CD4-positive, alpha-beta T cell treated with Interleukin-4 for 4 hours (primary cell): ENCODE results near the gene KLHDC7B.
A peak's percentile ranks its signal among the peaks of the same experiment; 100 is the strongest.

ENCODE experiments used
- DNase-seq: peaks from one replicate; pipeline ENCODE4 v3.0.0-alpha.2; 2020

Gene KLHDC7B

DNA sequence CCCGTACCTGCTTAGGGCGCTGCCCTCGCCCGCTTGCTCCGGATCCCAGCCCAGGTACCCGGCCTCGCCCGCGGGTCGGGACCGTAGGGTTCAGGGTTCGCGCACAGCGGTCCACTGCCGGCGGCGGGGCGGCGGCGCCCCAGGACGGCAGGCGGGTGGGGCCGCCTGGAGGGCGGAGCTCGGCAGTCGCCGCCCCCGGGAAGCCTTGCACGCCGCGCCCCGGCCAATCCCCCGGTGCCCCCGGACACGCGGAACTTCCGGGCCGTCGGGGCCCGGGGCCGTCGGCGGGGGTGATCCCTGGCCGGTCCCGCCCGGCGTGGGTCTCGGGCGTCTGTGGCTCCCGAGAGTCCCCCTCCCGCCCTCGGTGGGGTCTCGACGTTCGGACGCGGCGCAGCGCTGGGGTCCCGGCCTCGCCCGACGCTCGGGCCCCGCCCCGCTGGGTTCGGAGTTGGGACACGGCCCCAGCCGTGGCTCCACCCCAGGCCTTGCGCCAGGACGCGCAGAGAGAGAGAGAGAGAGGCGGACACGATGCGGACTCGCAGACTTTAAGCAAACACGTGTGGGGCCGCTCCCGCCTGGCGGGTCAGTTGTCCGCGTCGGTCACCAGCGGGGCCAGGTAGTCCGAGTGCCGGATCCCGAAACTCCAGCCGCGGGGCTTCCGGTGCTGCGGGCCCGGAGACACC lies 15.7 kb upstream of the KLHDC7B start, which contains the start of gene TYMP:
Gene TYMP, minus strand, starts transcription at position 116 of the 683 bp plus-strand sequence. CDS start 303 bp downstream, outside the sequence.
- DNase-seq, result peak; percentile 64

DNA sequence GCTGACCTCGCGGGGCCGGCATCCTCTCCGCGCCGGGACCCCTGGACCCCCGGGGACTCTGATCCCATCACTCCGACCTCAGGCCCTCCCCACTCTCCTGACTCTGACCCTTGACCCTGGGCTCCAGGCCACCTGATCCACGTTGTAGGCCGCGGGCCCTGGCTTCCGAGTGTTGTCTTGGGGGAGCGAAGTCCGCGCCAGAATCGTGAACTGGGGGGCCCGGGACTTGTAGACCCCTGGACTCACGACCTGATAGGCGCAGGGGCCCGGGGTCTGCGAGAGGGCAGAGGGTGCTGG lies 15.2 kb upstream of the KLHDC7B start:
- no peak for DNase-seq

DNA sequence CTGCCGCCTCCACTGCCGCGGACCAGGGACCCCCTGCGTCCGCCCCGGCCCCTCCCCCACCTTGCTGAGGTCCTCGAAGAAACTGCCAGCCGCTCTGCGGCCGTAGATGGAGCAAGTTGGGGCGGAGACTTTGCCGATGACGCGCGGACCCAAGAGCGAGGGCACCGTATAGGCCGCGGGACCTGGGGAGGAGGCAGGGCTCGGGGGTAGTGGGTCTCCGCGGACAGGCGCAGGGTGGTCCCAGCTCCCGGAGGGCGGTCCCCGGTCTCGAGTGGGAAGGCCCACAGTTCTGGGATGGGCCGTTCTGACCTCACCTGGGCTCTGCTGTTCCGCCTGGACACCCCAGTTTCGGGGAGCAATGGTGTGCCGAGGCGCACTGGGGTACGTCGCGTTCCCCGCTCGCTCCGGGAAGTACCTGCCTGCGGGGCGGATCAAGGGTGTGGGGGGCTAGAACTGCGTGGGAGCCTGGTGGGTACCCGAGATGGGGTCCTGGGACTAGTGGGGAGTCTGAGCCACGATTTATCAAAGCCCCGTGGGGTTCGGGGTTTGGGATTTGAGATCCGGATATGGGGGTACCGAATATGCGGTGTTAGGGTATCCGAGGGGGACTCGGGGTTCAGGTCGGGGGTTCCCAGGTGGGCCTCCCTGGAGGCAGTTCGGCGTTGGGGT lies 14.7 kb upstream of the KLHDC7B start:
- peak; percentile 81 for DNase-seq

DNA sequence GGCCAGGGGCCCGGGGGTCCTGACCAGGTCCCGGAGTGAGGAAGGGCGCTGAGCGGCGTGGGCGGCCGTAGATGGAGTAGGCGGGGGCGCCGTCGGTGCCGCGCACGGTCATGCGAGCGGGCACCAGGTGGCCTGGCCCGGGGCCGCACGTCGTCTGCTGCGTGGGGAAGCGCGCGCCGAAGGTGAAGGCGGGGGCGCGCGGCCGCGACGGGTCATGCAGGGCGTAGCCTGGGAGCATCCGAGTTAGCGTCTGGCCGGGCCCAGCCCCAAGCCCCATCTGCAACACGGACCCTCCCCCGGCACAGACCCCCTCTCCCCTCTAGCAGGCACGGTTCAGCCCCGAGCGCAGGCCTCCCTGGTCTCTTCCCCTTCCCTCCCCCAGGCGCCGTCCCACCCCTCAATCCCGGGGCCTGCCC lies 14.1 kb upstream of the KLHDC7B start:
- DNase-seq, result peak; percentile 59

DNA sequence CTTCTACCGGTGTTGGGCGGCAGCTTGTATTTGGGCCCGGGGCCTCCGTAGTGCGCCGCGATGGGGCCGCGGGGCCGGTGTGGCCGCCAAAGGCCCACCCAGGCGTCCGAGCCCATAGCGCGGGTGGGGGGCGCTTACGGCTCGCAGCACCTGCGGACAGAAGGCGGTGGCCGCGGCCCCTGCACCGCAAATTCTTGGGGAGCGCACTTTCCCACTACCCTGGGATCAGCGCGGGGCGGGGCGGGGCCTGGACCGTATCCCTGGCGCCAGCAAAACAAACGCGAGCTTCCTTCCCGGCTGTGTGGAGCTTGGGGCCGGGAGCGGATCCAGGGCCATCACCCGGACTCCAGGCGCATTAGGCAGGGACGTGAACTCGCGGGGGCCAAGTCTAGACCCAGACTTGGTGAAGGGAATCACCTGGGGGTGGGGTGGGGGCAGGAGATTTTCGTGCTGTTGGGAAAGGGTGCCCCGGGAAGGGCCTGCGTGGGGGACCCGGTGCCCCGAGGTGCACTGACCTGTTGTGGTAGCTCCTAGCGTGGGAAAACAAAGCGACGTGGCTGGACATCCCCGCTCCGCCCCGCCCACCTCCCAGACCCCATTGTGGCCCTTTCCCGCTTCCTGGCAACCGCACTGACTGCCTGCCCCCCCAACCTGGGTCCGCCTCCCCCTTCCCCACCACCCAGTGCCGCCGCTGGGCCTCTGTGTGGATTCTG lies 13.6 kb upstream of the KLHDC7B start:
- no peak for DNase-seq

DNA sequence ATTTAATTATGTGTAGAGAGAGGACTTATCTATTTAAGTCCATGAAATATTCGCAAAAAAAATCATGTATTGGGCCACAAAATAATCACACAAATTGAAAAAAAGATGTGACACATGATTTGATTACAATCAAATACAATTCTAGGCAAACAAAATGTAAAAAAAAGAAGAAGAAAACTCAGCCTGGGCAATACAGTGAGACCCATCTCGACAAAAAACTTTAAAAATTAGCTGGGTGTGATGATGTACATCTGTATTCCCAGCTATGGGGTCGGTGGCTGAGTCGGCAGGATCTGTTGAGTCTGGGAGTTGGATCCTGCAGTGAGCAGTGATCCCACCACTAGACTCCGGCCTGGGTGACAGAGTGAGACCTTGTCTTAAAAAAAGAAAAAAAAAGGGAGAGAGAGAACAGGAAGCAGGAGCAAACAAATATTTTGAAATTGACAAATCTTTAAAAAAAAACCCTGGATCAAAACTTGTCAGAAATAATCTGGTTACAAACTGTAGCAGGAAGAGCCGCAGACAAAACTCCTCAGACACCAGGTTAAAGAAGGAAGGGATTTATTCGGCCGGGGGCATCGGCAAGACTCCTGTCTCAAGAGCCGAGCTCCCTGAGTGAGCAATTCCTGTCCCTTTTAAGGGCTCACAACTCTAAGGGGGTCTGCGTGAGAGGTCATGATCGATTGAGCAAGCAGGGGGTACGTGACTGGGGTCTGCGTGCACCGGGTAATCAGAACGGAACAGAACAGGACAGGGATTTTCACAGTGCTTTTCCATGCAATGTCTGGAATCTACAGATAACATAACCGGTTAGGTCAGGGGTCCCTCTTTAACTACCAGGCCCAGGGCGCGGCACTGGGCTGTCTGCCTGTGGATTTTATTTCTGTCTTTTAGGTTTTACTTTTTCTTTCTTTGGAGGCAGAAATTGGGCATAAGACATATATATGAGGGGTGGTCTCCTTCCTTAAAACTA lies 12.6 kb upstream of the KLHDC7B start:
- no peak for DNase-seq

DNA sequence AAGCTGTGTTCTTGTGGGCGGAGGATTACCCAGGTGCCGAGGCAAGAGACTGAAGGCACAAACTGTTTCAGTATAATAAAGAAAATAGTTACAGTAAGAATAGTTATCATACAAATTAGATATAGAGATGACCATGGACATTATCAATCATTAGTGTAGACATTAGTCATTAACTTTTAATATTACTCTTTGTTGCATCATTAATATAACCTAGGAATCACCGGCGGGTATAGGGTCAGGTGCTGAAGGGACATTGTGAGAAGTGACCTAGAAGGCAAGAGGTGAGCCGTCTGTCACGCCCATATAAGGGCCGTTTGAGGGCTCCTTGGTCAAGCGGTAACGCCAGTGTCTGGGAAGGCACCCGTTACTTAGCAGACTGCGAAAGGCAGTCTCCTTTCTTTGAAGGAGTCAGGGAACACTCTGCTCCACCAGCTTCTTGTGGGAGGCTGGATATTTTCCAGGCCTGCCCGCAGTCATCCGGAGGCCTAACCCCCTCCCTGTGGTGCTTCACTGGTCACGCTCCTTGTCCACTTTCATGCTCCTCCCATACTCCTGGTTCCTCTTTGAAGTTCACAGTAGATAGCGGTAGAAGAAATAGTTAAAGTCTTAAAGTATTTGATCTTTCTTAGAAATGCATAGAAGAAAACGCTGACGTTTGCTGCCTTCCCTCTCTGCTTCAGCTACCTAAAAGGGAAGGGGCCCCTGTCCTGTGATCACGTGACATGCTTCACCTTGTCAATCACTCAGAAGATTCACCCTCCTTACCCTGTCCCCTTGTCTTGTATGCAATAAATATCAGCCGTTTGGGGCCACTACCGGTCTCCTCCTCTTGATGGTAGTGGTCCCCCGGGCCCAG lies 11.6 kb upstream of the KLHDC7B start:
- DNase-seq, result peak; percentile 39

DNA sequence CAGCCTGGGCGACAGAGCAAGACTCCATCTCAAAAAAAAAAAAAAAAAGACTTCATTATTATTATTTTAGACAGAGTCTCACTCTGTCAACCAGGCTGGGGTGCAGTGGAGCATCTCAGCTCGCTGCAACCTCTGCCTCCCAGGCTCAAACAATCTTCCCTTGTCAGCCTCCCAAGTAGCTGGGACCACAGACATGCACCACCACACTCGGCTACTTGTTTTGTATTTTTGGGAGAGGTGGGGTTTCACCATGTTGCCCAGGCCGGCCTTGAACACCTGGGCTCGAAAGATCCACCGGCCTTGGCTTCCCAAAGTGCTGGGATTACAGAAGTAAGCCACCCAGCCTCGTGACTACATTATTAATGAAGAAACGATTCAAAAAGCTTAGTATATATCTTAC lies 10.6 kb upstream of the KLHDC7B start:
- DNase-seq, result no peak

DNA sequence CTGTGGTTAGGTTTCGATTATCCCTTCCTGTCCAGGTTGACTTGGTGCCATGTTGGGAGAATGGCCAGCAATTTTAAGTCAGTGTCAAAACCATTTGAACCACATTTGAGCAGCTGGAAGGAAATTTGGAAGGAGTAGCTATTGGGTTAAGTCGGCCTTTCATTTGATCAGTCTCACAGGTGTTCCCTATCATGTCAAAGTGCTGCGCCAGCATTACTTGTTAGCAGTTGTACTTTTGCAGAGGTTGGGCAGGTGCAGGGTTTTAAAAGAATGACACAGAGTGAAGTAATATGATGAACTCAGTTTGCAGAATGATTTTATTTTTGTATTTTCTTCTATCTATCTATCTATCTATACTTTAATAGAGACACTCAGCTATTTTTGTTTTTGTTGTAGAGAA lies 9.5 kb upstream of the KLHDC7B start:
- no peak for DNase-seq

DNA sequence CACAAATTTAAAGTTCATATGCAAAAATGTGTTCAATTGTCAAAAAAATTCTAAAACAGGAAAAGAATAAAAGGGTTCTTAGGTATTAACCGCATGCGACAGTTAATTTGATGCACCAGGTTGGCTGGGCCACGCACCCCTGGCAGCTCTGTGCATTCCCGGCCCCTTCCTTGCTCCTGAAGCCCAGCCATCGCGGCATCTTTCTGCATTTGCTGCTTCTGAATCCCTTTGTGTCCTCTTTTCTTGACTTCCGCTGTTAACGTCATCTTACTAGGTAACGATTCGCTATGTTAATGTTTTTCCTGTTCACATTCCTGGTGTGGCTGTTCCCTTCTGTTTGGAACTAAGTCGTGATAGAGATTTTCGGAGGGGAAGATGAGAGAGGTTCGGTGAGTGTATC lies 7.9 kb upstream of the KLHDC7B start:
- DNase-seq, result no peak

DNA sequence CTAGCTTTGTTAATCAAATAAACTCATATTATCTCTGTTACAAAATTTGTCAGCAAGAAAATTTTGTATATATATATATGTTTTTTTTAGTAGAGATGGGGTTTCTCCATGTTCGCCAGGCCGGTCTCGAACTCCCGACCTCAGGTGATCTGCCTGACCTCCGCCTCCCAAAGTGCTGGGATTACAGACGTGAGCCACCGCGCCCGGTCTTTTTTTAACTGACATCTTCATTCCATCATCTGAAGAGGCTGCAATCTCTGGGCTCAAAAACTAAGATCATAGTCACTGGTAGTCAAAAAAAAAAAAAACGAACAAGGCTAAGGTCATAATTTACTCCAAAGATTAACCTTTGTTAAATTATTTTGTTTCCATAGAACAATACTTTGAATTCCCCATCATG lies 5.3 kb upstream of the KLHDC7B start:
- no peak for DNase-seq

DNA sequence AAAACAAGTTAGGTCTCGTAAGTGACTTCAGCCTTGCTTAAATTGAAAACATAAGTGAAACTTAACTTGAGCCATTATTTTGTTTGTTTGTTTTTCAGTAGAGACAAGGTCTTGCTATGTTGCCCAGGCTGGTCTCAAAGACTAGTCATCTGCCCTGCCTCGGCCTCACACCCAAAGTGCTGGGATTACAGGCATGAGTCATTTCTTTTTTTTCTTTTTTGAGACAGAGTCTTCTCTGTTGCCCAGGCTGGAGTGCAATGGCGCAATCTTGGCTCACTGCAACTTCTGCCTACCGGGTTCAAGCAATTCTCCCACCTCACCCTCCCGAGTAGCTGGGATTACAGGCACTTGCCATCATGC lies 4.1 kb upstream of the KLHDC7B start:
- peak; percentile 70 for DNase-seq

DNA sequence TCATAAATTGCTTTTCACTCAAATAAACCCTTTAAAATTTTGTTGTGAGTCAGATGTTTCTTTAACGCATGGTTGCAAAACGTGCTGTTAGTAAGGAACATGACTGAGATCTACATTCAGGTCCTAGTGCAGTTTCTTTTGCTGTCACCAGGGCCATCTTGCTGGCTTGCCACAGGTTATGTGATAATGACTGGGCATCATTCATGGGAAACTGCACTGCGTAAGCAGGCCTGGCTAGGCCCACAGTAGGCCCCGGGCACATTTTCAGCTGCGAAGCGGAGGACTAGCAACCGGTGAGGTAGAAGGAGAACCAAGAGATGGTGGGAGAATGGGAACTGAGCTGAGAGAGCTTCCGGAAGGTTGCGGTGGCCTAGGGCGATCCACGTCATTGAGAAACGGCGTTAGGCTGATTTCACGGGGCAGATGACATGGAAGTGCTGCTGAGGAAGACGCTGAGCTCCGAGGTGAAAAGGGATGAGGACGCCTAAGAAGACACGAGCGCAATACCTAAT lies 3.2 kb upstream of the KLHDC7B start:
- peak; percentile 26 for DNase-seq

DNA sequence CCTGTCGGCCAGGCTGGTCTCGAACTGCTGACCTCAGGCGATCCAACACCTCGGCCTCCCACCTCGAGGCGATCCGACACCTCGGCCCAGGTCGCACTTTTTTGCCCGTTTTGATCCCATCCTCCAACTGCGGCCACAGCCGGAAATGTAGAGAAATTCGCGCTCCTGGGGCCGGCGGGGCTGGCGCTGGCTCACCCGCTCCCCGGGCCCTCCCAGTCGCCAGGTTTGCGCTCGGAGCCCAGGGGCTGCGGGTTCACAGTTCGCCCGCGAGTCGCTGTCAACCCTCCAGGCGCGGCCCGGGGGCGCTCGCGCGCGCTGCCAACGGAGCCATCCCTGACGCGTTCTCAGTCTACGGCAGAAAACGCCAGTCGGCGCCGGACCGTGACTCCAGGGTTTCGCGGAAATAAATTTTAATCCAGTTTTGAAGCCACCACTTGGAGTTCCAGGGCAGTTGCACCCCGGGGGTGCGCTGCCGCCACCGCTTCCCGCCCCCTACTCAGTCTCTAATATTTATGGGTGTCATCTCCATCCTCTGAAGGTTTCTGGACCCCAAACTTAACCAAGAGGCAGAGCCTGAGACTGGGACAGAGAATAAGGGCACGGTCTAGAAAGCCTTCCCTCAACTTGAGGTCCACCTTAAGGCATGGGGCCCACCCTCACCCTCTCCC lies 1.5 kb upstream of the KLHDC7B start:
- peak; percentile 81 for DNase-seq

DNA sequence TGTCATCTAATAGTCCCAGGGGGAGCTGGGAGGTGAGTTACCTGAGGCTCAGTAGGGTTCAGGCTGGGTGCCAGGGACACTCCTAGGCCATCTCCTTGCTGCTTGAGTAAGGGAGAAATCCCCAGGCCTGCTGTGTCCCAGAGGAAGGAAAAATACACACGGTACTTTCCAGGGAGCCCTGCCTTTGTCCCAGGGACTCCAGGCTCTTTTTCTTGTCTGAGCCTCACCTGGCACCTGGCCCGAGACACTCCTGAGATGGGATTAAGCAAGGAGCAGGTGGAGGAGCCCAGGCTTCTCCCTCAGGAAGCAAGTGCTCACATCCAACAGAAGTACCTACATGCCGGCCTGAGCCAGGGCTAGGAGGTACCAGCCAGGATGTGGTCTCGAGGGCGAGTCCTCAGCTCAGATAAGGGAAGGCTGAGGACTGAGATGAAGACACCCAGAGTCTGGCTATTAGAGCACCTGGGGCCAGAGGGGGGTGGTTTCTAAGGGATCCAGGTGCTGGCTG lies 899 bp upstream of the KLHDC7B start:
- peak; percentile 27 for DNase-seq

DNA sequence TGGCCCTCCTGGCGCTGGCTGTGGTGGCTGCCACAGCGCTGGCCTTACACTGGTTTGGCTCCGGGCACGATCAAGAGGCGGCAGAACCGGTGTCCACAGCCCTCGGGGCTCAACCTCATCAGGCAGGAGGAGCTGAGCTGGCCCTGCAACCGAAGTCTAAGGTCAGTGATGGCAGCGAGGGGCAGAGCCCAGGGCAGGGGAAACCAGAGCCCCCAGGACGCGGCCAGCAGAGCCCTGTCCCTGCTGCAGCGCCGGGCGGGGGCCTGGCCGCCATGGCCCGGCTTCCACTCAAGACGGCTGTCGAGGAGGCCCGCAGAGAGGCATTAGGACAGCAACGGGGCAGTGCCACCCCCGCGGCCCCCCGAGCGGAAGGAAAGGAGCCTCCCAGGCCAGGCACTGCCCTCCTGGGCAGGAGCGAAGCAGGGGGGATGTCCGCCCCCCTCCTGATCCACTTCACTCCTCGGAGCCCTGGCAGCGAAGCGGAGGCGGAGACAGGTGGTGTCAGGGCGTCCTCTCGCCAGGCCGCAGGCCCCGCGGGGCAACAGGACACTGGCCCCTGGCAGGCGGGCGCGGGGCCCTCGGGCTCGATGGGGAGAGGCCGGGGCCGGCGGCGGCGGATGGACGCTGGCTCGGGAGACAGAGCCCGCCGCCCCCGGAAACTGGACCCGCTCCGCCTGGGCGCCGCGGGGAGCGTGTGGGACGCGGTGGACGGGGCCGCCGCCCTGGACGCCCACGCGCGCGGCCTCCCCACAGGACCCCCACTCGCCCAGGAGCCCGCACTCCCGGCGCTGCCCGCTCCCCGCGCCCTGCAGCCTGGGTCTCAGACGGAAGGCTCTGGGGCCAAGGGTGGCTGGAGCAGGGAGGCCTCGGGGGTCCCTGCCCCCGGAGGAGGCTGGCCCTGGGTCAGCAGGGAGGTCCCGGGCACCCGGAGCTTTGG lies 895 bp downstream of the KLHDC7B start:
- no peak for DNase-seq

DNA sequence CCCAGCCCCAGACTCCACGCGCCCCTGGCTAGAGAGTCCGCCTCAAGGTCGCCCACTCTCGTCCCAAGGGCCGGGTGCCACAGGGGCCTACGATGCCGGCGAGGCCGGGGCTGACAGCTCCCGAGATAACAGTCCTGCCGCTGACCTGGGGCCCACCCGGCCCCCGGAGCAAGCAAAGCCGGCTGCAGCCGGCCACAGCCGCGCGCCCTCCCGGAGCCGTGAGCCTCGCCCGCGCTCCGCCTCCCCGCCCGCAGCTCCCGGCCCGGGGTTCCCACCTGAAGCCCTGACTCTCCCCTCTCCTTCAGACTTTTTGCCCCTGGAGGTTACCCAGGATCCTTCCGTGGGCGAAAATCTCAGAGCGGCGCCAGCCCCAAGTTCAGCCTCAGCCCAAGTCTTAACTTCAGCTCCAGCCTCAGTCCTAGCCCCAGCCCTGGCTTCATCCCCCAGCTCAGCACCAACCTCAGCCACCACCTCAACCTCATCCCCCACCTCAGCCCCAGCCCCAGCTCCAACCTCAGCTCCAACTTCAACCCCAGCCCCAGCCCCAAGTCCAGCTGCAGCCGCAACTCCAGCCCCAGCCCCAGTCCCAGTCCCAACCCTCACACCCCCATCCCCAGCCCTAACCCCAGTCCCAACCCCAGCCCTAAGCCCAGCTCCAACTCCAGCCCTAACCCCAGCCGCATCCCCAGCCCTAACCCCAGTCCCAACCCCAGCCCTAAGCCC lies 1.7 kb downstream of the KLHDC7B start:
- DNase-seq, result no peak

DNA sequence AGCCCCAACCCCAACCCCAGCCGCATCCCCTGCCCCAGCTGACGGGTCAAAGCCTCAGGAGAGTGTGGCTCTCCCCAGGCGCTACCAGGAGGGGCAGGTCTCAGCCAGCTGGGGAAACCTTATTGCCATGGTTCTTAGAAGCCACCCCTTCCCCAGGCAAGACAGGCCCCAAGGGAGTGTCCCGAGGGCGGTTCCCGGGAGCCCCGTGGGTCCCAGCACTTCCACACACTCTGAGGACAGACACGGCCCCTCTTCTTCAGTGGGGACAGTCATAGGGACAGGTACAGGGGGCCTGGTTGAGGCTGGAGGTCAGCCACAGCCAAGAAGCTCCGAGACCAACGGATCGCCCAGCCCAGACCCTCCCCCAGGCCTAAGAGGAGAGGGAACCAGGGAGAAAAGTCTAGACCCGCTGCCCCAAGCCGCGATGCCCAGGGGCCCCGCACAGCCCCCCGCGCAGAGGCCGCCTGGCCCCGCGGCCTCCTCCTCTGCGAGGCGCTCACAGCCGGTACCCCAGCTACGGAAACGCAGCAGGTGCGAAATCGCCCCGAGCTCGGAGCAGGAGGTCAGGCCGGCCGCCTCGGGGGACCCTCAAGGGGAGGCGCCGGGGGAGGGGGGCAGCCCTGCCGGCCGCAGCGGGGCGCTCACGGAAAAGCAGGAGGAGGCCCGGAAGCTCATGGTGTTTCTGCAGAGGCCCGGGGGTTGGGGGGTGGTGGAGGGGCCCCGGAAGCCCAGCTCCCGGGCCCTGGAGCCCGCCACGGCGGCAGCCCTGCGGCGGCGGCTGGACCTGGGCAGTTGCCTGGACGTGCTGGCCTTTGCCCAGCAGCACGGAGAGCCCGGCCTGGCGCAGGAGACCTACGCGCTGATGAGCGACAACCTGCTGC lies 2.6 kb downstream of the KLHDC7B start:
- peak; percentile 54 for DNase-seq
